Stimulated activated CD8-positive, alpha-beta memory T cell treated with anti-CD3 and anti-CD28 coated beads, Interleukin-12 subunit alpha, Interleukin-12 subunit beta, amount 100 ng/mL, for 24 hours (primary cell): ENCODE results near the gene LARGE1.
"Not testable (repeated sequence)": the region's sequence is repeated elsewhere in the genome, so short reads cannot be mapped to it uniquely, and the experiment has no call there.

ENCODE experiments used
- DNase-seq: peaks from one replicate; pipeline ENCODE4 v3.0.0-alpha.2; 2020; ENCODE audit errors: extremely low read depth

The LARGE1 gene

DNA sequence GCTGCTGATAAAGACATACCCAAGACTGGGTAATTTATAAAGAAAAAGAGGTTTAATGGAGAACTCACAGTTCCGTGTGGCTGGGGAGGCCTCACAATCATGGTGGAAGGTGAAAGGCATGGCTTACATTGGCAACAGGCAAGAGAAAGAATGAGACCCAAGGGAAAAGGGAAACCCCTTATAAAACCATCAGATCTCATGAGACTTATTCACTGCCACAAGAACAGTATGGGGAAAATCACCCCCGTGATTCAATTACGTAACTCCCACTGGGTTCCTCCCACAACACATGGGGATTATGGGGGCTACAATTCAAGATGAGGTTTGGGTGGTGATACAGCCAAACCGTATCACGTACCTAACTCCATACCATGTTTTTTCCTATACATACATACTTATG, 557.0 kb downstream of the LARGE1 start:
- not testable (repeated sequence) for DNase-seq

DNA sequence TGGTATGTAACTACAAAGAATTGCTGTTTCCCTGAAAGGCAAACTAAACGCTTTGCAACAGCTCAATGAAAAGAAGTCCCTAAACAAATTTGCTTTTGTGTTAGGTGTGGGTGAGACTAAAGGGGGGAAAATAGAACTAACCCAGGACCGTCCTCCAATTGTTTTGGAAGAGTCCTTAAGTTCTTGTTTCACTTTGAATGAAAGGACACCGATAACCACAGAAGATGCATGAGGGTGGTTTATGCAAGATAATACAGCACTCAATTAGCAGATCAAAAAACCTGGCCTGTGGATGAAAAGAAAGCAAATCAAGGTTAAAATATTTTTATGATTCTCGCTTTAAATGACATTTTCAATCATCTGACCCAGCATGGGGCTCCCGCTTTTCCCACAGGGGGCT, 557.6 kb downstream of the LARGE1 start:
- no peak for DNase-seq

GRCh38 chr22:33361581-33361980, 558.7 kb downstream of the LARGE1 start:
- no peak for DNase-seq

DNA sequence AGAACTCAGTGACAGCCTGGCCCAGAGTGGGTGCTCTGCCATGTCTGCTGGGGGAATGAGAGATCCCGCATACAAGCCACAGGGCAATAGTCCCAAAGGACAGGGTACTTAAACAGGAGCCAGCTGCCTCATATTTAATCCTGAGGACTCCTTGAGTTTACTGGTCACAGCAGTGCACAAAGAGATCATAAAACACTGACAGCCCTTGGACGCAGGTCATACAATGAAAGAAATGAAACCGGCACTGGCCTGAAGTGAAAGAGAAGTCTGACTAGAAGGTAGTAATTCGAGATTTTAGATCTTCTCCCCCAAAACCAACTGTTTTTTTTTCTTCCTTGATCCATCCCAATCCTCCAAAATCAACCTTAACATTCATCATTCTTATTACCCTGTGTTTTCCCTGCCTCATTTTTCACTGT, 562.3 kb downstream of the LARGE1 start:
- DNase-seq: no peak

GRCh38 chr22:33354928-33355327, 565.3 kb downstream of the LARGE1 start:
- no peak for DNase-seq

- DNase-seq: no peak
Observed at GRCh38 chr22:33353502-33353901, 566.8 kb downstream of the LARGE1 start.

- DNase-seq: no peak
Observed at GRCh38 chr22:33352768-33353167, 567.5 kb downstream of the LARGE1 start.

DNA sequence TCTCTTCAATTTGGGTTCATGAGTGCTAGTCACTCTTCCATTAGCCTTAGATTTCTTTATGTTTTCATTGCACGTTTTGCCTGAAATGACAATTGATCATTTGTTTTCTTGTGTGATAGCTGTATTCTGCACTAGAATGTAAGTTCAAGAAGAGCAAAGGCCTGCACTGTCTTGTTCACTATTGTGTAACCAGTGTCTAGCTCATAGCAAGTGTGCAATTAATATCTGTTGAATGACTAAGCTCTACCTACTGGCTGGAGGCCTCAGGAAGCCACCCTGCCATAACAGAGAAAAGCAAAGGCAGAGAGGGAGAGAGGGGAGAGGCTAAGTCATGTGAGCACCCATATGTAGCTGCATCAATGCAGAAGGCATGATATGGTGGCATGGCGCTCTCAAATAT, 569.3 kb downstream of the LARGE1 start:
- no peak for DNase-seq

DNA sequence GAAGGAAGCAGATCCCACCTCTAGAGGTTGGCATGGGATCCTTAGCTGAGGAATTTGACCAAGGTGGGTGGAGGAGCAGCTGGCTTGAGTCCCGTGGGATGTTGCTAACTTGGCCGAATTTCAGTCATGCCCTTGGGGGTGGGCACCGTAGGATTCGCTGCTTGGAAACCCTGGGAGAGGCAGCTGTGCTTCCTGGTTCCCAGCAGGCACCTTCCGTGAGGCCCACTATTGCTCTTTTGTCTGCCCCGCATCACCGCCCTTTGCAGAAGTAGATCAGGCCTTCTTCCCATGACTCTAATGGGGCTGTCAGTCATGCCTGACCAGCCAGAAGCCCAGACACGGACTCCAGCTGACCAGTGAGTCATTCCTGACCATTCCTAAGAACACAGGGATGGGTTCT, 569.8 kb downstream of the LARGE1 start:
- DNase-seq: no peak

DNA sequence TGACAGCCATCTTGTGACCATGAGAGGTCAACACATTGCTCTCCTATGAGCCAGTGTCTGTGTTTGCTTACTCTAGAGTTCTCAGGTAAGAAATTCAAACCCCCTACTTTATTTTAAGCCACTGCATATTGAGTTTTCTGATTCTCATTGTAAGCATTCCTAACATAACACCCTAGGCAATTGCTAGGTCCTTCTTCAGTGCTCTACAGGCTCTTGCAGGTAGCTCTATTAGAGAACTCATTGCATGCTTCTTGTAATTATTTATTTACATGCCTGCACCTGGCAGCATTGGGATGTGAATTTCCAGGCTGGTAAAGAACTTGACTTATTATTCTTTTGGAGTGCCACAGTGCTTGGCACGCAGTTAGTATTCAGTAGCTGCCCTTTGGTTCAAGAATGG, 573.3 kb downstream of the LARGE1 start:
- no peak for DNase-seq

GRCh38 chr22:33341611-33342010, 578.7 kb downstream of the LARGE1 start:
- no peak for DNase-seq

GRCh38 chr22:33337524-33337923, 582.8 kb downstream of the LARGE1 start:
- DNase-seq: no peak

GRCh38 chr22:33335611-33336279, 584.5 kb downstream of the LARGE1 start:
- DNase-seq: no peak

GRCh38 chr22:33332538-33332937, 587.7 kb downstream of the LARGE1 start:
- no peak for DNase-seq

GRCh38 chr22:33331017-33331416, 589.3 kb downstream of the LARGE1 start:
- no peak for DNase-seq

DNA sequence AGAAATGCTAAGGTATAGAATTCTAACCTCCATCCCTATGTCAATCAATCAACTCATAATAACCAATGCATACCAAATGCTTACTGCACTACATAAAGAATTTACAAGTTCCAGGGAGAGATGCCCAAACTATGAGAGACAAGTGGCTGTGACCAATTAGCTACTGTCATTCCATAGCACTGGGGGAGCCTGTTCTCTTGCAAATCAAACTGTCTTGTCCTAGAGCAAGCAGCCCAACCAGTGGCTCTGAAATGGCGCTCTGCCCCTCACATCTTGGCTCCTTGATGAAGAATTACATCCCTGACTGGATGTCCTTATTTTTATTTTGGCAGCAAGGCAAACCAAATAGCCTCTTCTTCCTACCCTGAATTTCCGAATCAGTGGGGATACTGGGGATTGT, 589.7 kb downstream of the LARGE1 start:
- no peak for DNase-seq

DNA sequence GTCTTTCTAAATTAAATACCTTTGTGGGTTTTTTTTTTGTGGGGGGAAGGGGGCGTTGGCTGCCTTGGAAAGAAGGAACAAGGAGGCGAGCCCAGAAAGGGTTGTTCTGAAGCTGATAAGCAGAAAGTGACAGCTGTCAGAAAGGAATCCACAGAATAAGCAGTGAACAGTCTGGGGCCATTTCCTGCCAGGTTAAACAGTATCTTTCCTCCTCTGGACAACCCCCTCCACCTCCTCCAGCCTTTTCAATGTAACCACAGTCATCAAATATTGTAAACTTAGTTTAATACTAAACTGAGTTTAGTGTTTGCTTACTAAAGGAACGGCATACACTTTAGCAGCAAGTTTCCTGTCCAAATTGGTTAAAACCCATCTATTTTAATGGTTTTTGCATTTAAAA, 590.9 kb downstream of the LARGE1 start:
- no peak for DNase-seq

DNA sequence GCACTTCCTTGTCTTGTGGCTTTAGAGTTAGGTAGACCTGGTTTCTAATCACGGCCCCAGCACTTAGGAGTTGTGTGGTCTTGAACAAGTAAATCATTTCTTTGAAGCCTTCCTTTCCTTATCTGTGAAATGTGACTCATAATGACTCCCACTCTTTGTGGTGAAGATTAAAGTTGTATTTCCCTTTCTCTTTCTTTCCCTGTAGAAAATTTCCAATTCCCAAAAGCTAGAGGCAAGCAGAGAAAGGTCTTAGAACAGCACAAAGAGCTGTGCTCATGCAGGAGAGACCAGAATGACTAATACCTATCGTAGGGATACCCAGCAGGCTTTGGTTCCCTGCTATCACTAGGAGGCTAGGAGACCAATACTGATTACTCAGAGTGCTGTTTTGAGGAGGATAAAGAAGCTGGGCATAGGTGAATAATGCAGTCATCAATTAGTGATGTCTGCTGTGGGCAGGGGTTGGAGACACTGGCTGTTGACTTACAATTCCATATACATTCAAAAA, 591.4 kb downstream of the LARGE1 start:
- no peak for DNase-seq

DNA sequence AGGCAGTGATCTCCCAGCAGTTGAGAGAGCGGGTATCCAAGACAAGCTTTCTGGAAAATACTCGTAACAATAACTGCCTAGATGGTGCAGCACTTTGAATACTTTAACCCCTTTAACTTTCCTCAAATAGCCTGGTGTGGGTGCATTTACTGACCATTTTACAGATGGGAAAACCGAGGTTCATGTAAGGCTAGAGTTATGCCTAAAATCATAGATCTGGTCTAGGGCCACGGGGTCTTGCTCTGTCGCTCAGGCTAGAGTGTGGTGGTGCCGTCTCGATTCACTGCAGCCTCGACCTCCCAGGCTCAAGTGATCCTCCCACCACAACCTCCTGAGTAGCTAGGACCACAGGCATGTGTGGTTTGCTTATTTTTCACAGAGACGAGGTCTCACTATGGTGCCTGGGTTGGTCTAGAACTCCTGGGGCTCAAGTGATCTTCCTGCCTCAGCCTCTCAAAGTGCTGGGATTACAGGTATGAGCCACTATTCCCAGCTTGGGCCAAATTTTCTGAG, 592.9 kb downstream of the LARGE1 start:
- no peak for DNase-seq

GRCh38 chr22:33326540-33327295, 593.6 kb downstream of the LARGE1 start:
- DNase-seq: no peak

DNA sequence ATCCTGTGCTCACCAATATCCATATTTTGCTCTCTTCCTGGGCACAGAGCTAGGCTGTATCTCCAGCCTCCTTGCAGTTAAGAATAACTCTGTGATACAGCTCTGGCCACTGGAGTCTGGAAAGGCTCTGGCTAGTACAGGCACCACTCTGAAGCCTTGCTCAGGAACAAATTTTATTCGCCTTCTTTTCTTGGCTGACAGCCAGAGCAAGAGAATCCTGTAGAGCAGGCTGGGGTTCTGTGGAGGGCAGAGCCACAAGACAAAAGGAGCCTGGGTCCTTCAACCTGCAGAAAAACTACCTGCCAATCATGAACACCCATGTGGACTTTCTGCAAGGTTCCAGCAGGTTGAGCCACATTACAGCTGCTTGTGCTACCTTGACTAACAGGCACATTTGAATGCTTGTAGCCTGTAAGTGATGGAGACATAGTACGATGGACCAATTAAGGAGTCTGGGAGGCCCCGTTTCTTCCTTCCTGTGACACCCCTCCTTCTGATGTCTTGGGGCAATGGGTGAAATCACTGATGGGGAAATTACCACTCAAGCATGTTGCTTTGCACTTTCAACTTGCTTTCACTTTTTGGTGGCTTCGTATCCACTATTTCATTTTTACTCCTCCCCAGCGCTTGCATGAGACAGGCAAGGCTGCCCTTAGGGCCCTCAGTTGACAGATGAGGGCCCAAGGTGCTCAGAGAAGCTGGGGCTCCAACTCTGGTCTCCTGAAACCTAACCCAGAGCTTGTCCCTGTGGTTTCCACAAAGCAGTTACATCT, 594.9 kb downstream of the LARGE1 start:
- no peak for DNase-seq

DNA sequence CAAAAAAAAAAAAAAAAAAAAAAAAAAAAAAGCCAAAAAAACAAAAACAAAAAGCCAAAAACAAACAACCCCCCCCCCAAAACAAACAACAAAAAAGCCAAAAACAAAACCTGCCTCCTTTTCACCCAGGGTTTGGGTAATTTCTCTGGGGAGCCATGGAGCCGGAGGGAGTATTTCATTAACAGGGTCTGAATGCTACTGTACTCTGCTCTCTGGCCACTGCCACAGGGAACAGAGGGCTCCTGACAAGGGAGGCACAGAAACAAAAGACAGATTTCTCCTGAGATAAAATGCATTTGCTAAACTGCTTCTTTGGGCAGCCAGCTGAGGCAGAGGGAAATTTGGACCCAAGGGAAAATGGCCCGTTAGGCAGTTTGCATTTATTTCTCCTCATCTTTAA, 596.0 kb downstream of the LARGE1 start:
- no peak for DNase-seq
